HL-60/S4 treated with phorbol 12-myristate 13-acetate at 8.2 ng/mL for 4 days and 3 days (cell line): ENCODE results near the gene ZNF366.

Source experiments
- in situ Hi-C: fragments of 300-500 bp; cut with MboI; formaldehyde crosslinking; loops from 2 replicates; pipeline ENCODE4 v1.15.0; 2022; ENCODE audit warnings: low sequenced_read_pairs

ZNF366 gene, protein sequence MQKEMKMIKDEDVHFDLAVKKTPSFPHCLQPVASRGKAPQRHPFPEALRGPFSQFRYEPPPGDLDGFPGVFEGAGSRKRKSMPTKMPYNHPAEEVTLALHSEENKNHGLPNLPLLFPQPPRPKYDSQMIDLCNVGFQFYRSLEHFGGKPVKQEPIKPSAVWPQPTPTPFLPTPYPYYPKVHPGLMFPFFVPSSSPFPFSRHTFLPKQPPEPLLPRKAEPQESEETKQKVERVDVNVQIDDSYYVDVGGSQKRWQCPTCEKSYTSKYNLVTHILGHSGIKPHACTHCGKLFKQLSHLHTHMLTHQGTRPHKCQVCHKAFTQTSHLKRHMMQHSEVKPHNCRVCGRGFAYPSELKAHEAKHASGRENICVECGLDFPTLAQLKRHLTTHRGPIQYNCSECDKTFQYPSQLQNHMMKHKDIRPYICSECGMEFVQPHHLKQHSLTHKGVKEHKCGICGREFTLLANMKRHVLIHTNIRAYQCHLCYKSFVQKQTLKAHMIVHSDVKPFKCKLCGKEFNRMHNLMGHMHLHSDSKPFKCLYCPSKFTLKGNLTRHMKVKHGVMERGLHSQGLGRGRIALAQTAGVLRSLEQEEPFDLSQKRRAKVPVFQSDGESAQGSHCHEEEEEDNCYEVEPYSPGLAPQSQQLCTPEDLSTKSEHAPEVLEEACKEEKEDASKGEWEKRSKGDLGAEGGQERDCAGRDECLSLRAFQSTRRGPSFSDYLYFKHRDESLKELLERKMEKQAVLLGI

DNA sequence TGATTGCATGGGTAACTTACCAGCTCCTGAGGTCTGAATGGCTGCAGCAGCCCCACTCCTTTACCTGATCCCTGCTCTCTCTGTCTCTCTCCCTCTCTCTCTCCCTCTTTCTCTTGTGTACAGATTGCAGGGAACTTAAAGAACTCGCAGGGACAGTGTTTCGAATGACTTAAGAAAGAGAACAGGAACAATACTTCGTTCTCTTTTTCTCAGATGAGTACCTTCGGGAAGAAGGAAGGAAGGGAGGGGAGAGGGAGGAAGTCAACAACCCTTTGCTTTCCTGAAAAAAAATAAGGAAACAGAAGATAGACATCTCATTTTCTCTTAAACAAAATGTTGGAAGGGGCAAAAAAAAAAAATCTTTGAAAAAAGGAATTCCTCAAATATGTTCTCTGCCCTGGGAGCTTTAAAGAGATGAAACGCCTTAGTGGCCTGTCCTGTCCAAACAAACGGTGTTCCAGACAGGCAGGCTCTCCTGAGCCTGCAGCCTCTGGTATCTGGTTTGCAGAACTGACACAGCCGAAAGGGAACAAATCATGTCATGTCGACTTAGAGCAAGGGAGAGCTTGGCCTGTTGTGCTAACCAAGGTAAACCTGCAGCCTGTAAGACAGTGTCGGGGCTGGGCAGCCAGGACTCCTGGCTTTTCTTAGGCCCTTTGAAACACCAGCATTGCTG is at the start of gene ZNF366:
ZNF366 (minus strand) TSS at position 180 of the 676 bp plus-strand sequence. CDS start 45,914 bp downstream, outside the sequence.
- in situ Hi-C loops: loop anchor here (25.0 kb wide), 1 partner anchor 145 kb away; no protein-coding TSS in a partner anchor

DNA sequence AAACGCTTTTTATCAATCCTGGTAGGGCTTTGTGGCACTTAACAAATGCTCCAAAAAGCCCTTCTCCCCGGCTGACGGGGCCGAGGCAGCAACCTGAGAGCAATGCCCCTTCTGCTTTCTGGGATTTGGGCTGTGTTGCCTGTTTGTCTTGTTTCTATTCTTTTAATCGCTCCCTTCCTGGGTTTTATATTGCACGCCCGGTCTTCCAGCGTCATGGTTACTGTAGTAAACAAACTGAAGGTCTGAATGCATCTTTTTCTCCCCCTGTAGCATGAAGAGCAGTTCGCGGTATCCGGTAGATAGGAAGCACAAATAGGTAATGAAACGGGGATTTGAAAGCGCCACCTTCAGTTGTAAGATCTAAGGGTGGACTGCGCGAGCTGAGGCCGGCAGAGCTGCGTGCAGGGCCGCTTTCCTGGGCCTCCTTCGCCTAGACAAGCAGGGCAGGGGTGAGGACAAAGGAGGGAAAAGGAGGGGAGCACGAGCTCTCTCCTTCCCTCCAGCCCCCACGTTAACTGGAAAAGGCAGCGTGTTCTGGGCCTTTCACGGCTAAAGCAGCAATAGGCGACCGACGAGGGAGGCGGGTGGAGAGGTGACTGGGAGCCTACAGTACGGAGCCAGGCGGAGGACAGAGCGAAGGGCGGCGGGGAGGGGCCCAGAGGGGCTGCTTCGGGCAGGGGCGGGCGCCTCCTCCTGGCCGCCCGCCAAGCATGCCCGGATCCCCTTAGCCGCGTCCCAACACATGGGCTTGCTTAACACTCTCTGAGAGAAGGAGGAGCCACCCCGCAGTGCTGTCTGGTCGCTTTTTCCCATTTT is 49.3 kb upstream of the ZNF366 start:
- in situ Hi-C loops: no loop called here

DNA sequence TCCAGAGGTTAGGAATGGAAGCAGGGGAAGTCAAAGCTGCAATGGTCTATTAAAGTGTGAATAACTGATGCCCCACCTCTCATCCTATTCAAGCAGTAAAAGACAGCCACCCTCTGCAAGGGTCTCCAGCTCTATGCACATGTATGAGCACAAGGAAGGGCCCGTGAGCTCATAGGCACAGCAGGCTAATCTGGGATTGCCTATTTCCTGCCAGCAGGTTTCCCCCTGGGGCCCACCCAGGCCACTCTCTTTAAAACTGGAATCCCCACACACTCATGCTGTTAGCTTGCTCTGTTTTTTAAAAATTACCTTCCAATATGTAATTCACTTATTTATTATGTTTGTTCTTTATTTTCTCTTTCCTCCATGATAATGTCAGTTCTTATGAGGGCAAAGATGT is 48.7 kb upstream of the ZNF366 start:
- in situ Hi-C loops: no loop called here

GRCh38 chr5:72554897-72555296 is 47.7 kb upstream of the ZNF366 start:
- in situ Hi-C loops: no loop called here

DNA sequence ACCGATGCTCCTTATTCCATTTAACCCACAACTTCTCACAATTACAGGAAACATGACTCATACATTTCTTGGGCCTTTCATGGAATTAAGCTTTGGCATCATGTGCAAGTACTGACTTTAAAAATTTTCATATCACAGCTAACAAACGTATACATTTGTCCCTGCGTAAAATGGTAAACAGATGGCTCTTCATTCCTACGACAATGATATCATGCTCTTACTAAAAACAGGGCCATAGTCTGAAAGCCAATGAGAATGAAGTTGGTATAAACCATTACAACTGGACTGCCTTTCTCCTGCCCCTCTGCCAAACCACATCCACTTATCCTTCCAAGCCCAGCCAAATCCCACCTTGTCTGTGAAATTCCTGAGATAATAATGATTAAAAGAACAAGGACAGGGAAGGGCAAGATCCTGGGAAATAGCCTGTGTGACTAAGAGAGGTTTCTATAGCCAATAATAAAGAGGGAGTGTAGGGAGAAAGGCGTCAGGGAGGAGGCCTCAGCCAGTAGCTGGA is 44.9 kb upstream of the ZNF366 start:
- in situ Hi-C loops: no loop called here

- in situ Hi-C loops: no loop called here
Measured at GRCh38 chr5:72550595-72550994, 43.4 kb upstream of the ZNF366 start.

DNA sequence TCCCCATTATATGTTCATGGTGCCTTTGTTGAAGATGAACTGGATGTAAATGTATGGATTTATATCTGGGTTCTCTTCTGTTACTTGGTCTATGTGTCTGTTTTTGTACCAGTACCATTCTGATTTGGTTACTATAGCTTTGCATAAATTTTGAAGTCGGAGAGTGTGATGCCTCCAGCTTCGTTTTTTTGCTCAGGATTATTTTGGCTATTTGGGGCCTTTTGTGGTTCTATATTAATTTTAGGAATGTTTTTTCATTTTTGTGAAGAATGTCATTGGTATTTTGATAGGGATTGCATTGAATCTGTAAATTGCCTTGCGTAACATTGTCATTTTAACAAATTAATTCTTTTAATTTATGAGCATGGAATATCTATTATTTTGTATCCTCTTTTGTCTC is 36.6 kb upstream of the ZNF366 start:
- in situ Hi-C loops: no loop called here

GRCh38 chr5:72543365-72543764 is 36.2 kb upstream of the ZNF366 start:
- in situ Hi-C loops: no loop called here

- in situ Hi-C loops: no loop called here
Measured at GRCh38 chr5:72542695-72543094, 35.5 kb upstream of the ZNF366 start.

DNA sequence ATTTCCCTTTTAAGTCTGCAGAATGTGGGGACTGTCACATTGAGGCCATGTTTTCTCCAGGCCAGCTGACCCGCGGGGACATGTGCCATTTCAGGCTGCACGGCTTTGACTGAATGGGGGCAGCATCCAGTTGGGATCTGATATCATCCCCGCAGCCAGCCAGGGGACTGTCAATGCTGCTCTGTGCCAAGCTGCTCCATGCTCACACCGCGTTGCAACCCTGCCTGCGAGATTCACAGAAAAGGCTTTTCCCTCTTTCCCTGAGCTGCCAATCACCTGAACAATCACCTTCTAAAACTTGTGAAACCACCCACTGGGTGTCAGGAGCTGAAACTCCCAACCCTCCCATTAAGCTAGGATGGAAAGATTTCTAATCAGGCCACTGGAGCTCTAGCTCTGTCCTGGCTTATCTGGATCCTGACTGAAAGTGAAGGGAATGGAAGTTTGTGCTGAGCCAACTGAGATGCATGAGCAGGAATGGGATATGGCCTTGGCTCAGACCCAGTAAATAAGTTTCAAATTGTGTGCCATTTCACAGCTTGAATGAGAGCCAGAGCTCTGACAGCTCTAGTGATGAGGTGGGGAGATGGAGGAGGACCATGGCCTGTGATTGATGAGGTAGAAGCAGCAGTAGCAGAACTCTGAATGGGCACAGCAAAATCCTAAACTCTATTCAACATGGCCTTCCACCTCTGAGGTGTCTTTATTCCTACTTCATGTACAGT is 34.5 kb upstream of the ZNF366 start:
- in situ Hi-C loops: no loop called here

DNA sequence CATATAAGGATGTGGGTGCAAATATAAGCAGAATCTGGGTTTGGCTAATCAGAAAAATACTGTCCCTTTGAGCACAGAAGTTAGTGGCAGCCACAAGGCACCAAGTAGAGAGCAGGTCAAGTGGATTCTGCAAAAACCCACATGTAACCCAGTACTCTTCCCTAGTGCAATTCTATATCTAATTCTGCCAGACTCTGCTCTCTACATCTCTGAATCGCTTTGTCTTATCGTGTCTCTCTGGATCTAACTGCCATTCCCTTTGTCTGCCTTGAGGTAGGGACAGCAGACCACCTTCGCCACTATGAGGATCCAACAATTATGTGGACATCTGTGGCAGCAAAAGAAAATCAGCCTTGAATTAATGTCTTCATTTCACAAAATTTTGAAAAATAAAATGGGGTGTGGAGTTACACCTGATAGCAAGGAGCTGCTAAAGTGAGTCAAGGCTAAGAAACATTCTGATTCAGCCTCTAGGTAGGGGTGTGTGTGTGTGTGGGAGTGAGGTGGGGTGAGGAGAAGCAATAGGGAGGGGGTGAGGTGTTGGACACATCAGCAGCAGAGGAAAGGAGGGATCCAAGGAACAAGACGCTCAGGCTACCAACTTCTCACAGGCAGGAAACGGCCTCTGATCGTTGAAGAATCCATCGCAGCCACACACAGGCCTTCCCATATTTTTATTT is 33.7 kb upstream of the ZNF366 start:
- in situ Hi-C loops: no loop called here

GRCh38 chr5:72539726-72540125 is 32.5 kb upstream of the ZNF366 start:
- in situ Hi-C loops: no loop called here

GRCh38 chr5:72539038-72539437 is 31.8 kb upstream of the ZNF366 start:
- in situ Hi-C loops: no loop called here

DNA sequence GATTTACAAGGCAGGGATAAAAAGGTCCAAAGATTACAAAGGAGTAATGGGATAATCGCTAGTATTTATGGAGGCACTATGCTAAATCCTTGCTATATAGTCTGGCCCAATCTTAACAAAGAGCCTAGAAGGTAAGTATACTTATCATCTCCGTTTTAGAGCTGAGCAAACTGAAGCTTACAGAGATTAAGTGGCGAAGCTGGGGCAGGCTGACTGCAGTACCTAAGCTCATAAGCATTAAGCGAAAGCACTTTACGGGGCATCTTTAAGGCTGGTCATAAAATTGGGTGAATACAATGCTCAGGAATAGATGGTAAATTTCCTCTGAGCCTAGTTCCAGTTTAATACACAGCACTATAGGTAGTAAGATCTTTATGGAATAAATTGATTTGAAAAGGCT is 30.0 kb upstream of the ZNF366 start:
- in situ Hi-C loops: no loop called here

DNA sequence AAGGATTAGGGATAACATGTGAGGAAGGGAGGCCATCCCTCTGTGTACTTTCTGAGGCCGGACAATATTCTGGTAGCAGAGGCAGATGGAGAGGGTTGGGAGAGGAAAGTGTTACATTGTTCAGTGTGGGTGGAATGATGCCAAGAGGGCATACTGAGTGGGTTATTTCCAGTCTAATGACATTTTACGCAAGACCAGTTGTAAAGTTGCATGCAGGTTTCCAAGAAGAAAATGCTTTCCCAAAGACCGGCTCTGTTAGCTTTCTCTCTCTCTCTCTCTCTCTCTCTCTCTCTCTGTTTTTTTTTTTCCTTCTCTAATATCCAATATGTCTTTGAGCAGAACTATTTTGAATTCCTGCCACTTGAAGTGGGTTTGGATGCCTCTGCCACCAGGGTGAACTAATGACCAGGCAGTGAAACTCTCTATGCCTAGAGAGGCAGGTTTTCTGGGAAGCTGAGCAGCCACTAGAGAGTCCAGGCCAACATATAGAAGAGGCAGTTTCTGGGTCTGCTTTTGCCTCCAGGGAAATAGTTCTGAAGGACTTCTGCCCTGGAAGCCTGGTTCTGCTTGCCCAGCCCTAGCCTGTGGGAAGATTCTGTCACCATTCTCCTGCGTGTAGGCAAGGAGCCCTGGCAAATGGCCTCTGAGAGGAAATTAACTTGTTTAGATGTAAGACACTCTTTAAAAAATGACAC is 24.4 kb upstream of the ZNF366 start:
- in situ Hi-C loops: no loop called here

- in situ Hi-C loops: no loop called here
Measured at GRCh38 chr5:72530196-72530595, 23.0 kb upstream of the ZNF366 start.

- in situ Hi-C loops: no loop called here
Measured at GRCh38 chr5:72529383-72529782, 22.2 kb upstream of the ZNF366 start.

GRCh38 chr5:72525816-72526215 is 18.6 kb upstream of the ZNF366 start:
- in situ Hi-C loops: no loop called here
